Choroid plexus epithelial cell (primary cell): ENCODE measurements around the gene PRR18.

ENCODE experiments used
- DNase-seq: peaks from one replicate; pipeline ENCODE4 v3.0.0-alpha.2; 2010; ENCODE audit warnings: low read depth
- H3K4me3 ChIP-seq: 2 replicates; pipeline ENCODE4 v1.5.1; 2011; ENCODE audit warnings: low read depth, mild to moderate bottlenecking, control low read depth, low read length, moderate library complexity
- TF ChIP-seq, protein P1 (sequence below): conservative IDR thresholded peaks from 2 replicates; pipeline ENCODE4 v1.5.1; 2011; ENCODE audit warnings: low read depth, mild to moderate bottlenecking, control low read depth, inconsistent platforms, low read length, moderate library complexity

PRR18 gene

GRCh38 chr6:166293731-166294584 is 14.2 kb downstream of the PRR18 start:
- DNase-seq, result no peak
- TF ChIP-seq, protein P1, sequence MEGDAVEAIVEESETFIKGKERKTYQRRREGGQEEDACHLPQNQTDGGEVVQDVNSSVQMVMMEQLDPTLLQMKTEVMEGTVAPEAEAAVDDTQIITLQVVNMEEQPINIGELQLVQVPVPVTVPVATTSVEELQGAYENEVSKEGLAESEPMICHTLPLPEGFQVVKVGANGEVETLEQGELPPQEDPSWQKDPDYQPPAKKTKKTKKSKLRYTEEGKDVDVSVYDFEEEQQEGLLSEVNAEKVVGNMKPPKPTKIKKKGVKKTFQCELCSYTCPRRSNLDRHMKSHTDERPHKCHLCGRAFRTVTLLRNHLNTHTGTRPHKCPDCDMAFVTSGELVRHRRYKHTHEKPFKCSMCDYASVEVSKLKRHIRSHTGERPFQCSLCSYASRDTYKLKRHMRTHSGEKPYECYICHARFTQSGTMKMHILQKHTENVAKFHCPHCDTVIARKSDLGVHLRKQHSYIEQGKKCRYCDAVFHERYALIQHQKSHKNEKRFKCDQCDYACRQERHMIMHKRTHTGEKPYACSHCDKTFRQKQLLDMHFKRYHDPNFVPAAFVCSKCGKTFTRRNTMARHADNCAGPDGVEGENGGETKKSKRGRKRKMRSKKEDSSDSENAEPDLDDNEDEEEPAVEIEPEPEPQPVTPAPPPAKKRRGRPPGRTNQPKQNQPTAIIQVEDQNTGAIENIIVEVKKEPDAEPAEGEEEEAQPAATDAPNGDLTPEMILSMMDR, result no peak
- H3K4me3 ChIP-seq, result no peak overlapping the region

GRCh38 chr6:166289207-166290060 is 18.8 kb downstream of the PRR18 start:
- H3K4me3 ChIP-seq, result no peak overlapping the region
- TF ChIP-seq, protein P1, result no peak
- no peak for DNase-seq

DNA sequence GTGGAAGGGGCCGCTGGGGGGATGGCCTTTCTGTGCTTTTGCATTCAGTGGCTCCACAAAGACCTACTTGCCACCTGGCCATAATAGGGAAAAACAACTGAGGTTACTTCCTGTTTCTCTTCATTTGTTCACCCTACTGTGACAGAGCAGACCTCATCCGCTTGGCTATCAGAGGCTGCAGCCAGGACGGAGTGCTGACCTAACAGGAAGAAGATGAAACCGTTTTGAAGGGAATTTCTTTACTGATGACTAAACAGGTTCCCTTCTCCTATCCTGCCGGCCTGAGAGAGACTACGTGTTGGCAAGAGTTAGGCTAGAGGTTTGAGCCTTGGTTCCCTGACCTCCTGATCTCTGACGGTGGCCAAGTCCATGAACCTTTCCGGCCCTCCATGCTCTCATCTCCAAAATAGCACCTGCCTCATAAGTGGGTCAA is 21.3 kb downstream of the PRR18 start:
- no peak for DNase-seq
- TF ChIP-seq, protein P1, result no peak
- H3K4me3 ChIP-seq, result no peak overlapping the region

DNA sequence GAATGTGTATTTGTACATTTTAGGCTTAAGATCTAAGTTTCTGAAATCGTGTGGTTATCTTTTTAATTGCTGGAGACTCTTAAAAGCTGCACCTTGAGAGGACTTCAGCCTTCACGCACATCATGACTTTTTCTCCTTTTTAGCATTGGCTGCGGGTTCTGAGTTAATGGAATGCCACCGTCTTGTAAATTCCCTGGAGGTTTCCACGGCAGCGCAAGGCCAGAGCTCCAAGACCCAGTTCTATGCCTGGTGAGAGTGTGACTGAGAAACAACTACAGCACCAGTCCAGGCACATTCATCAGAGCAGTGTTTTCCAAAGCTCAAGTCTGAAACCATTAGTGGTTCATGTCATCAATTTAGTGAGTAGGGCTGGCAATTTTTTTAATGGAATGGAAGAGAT is 23.0 kb downstream of the PRR18 start:
- no peak for DNase-seq
- H3K4me3 ChIP-seq, result no peak overlapping the region
- TF ChIP-seq, protein P1, result no peak

GRCh38 chr6:166284640-166285039 is 23.6 kb downstream of the PRR18 start:
- TF ChIP-seq, protein P1, result no peak
- no peak overlapping the region for H3K4me3 ChIP-seq
- DNase-seq, result no peak

DNA sequence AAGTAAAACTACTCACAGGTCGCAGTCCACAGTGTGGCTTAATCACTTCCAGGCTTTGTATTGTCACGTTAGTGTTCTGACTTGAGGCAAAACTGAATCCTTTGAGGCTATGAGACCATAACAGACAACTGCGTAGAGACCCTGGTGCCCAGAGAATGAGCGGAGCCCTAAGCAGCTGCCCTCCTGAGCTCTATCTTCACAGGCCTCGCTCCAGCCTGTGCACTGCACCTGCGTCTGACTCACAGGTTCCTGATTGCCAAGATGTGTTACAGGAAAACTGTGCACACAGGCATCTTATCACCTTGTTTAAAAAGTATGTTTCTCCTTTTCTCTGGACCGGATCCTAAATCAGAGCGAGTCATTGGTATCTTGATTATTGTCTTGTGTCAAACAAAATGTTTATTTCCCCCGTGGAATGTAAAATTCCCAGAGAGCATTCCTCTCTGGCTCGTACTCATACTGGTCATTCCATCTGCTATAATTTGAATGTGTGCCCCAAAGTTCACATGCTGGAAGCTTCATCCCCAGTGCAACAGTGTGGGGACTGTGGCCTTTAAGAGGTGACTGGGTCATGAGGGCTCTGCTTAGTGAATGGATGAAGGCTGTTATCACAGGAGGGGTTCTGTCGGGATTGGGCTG is 25.7 kb downstream of the PRR18 start:
- TF ChIP-seq, protein P1, result no peak
- no peak for DNase-seq
- no peak overlapping the region for H3K4me3 ChIP-seq
